GM18519 (cell line): Measurements from ENCODE around the gene ADAMTS18.

Source experiments
- ATAC-seq: cut with Tn5 transposase; IDR thresholded peaks from one replicate; pipeline ENCODE4 v1.9.1; 2021; ENCODE audit warnings: mild to moderate bottlenecking, moderate library complexity; ENCODE audit not compliant: unreplicated experiment, low FRiP score

ADAMTS18 gene

DNA sequence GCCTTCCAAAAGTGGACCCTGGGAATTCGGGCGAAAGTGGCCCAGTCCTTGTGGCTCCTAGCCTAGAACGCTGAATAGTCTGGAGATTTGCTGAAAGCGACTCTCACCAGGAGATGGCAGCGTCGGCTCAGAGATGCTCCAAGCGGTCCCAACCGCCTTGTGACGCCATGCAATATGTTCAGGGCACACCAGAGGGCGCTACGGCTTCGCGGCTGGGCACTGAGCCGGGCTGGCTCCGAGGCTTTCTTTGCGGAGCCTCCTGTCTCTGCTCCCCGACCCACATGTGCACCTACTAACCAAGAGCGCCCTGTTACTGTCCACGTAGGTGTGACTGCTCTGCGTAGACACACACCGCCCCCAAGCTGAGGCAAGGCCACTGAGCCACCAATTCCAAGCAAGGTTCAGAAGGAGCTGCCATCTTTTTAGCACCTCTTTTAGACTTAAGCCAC lies 198.7 kb downstream of the ADAMTS18 start:
- ATAC-seq = peak; percentile 98

DNA sequence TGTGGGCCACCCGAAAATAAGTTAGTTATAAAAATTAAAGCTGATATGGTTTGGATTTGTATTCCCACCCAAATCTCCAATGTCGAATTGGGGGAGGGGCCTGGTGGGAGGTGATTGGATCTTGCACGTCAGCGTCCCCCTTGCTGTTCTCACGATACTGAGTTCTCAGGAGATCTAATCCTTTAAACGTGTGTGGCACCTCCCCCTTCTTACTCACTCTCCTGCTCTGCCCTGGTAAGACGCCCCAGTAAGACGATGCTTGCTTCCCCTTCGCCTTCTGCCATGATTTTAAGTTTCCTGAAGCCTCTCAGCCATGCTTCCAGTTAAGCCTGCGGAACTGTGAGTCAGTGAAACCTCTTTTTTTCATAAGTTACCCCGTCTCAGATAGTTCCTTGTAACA lies 200.2 kb downstream of the ADAMTS18 start:
- ATAC-seq = no peak

DNA sequence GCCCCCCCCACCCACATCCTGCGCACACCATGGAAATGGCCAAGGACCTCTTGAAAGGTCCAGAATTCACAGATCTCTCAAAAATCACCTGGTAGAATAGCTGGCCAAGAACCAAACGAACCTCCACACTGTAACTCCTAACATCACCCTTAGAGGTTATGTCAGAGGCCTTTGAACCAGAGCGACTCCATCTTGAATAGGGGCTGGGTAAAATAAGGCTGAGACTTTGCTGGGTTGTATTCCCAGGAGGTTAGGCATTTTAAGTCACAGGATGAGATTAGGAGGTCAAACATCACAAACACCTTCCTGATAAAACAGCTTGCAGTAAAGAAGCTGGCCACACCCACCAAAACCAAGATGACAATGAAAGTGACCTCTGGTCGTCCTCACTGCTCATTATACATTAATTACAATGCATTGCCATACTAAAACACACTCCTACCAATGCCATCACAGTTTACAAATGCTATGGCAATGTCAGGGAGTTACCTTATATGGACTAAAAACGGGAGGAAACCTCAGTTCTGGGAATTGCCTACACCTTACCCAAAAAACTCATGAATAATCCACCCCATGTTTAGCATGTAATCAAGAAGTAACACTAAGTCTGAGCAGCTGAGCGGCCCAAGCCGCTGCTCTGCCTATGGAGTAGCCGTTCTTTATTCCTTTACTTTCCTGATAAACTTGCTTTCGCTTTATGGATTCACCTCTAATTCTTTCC lies 200.9 kb downstream of the ADAMTS18 start:
- ATAC-seq = no peak
